ENCODE data around the gene STX4.

Gene STX4

GRCh38 chr16:31082368-31083045 is 49.1 kb downstream of the STX4 start:
- Histone ChIP-seq H3K27me3 (ENCODE audit: low read depth, low read length) (no peaks in the 10 kb centered on the region), H3K27ac (ENCODE audit: low read length) (no peak overlapping the region), H3K9me3 (ENCODE audit: control insufficient read depth in 1 of 2, low read length in 2 of 2) (no peaks in the 10 kb centered on the region), H3K4me1 (ENCODE audit: control insufficient read depth in 1 of 2, insufficient read depth in 2 of 2, low read length in 2 of 2) (peaks cover 0 to 10% of the 10 kb centered on the region in 2 donors), H3K4me3 (ENCODE audit: low read depth in 1 of 2, low read length in 2 of 2) (no peak overlapping the region), H3K36me3 (ENCODE audit: control insufficient read depth in 1 of 2, insufficient read depth in 2 of 2, low read length in 2 of 2) (peaks cover 21 to 85% of the 10 kb centered on the region in 2 donors)

- H3K4me3 ChIP-seq (ENCODE audit: low read depth in 1 of 2, low read length in 2 of 2): no peak overlapping the region
- H3K36me3 ChIP-seq (ENCODE audit: control insufficient read depth in 1 of 2, insufficient read depth in 2 of 2, low read length in 2 of 2): peaks cover 19 to 81% of the 10 kb centered on the region in 2 donors
- peaks cover 0 to 10% of the 10 kb centered on the region in 2 donors for H3K4me1 ChIP-seq (ENCODE audit: control insufficient read depth in 1 of 2, insufficient read depth in 2 of 2, low read length in 2 of 2)
- H3K27ac ChIP-seq (ENCODE audit: low read length): no peak overlapping the region
- no peaks in the 10 kb centered on the region for H3K9me3 ChIP-seq (ENCODE audit: control insufficient read depth in 1 of 2, low read length in 2 of 2)
- H3K27me3 ChIP-seq (ENCODE audit: low read depth, low read length): no peaks in the 10 kb centered on the region
These were observed 49.7 kb downstream of the STX4 start for GRCh38 chr16:31083081-31083480.

- no peaks in the 10 kb centered on the region for H3K9me3 ChIP-seq (ENCODE audit: control insufficient read depth in 1 of 2, low read length in 2 of 2)
- H3K4me1 ChIP-seq (ENCODE audit: control insufficient read depth in 1 of 2, insufficient read depth in 2 of 2, low read length in 2 of 2): peaks cover 0 to 10% of the 10 kb centered on the region in 2 donors
- H3K36me3 ChIP-seq (ENCODE audit: control insufficient read depth in 1 of 2, insufficient read depth in 2 of 2, low read length in 2 of 2): peaks cover 16 to 76% of the 10 kb centered on the region in 2 donors
- no peak overlapping the region for H3K27ac ChIP-seq (ENCODE audit: low read length)
- H3K27me3 ChIP-seq (ENCODE audit: low read depth, low read length): no peaks in the 10 kb centered on the region
- H3K4me3 ChIP-seq (ENCODE audit: low read depth in 1 of 2, low read length in 2 of 2): no peak overlapping the region
These were observed 50.2 kb downstream of the STX4 start for GRCh38 chr16:31083556-31083955.

GRCh38 chr16:31083981-31084380 is 50.6 kb downstream of the STX4 start:
- H3K4me3 ChIP-seq (ENCODE audit: low read depth in 1 of 2, low read length in 2 of 2): no peak overlapping the region
- no peak overlapping the region for H3K27ac ChIP-seq (ENCODE audit: low read length)
- H3K36me3 ChIP-seq (ENCODE audit: control insufficient read depth in 1 of 2, insufficient read depth in 2 of 2, low read length in 2 of 2): peaks cover 12 to 73% of the 10 kb centered on the region in 2 donors

GRCh38 chr16:31084584-31085302 is 51.4 kb downstream of the STX4 start:
- H3K36me3 ChIP-seq (ENCODE audit: control insufficient read depth in 1 of 2, insufficient read depth in 2 of 2, low read length in 2 of 2): peaks cover 8 to 70% of the 10 kb centered on the region in 2 donors
- no peaks in the 10 kb centered on the region for H3K9me3 ChIP-seq (ENCODE audit: control insufficient read depth in 1 of 2, low read length in 2 of 2)
- H3K4me3 ChIP-seq (ENCODE audit: low read depth in 1 of 2, low read length in 2 of 2): no peak overlapping the region
- no peak overlapping the region for H3K27ac ChIP-seq (ENCODE audit: low read length)
- peaks cover 0 to 10% of the 10 kb centered on the region in 2 donors for H3K4me1 ChIP-seq (ENCODE audit: control insufficient read depth in 1 of 2, insufficient read depth in 2 of 2, low read length in 2 of 2)
- H3K27me3 ChIP-seq (ENCODE audit: low read depth, low read length): no peaks in the 10 kb centered on the region

More at GRCh38 chr16:31083981-31084380, 50.6 kb downstream of the STX4 start:
- Histone ChIP-seq H3K4me1 (ENCODE audit: control insufficient read depth in 1 of 2, insufficient read depth in 2 of 2, low read length in 2 of 2) (peaks cover 0 to 10% of the 10 kb centered on the region in 2 donors), H3K27me3 (ENCODE audit: low read depth, low read length) (no peaks in the 10 kb centered on the region), H3K9me3 (ENCODE audit: control insufficient read depth in 1 of 2, low read length in 2 of 2) (no peaks in the 10 kb centered on the region)

- H3K9me3 ChIP-seq (ENCODE audit: control insufficient read depth in 1 of 2, low read length in 2 of 2): no peaks in the 10 kb centered on the region
- peaks cover 0 to 10% of the 10 kb centered on the region in 2 donors for H3K4me1 ChIP-seq (ENCODE audit: control insufficient read depth in 1 of 2, insufficient read depth in 2 of 2, low read length in 2 of 2)
- peaks cover 8 to 65% of the 10 kb centered on the region in 2 donors for H3K36me3 ChIP-seq (ENCODE audit: control insufficient read depth in 1 of 2, insufficient read depth in 2 of 2, low read length in 2 of 2)
- H3K27ac ChIP-seq (ENCODE audit: low read length): no peak overlapping the region
- H3K27me3 ChIP-seq (ENCODE audit: low read depth, low read length): no peaks in the 10 kb centered on the region
- H3K4me3 ChIP-seq (ENCODE audit: low read depth in 1 of 2, low read length in 2 of 2): no peak overlapping the region
These were observed 52.1 kb downstream of the STX4 start for GRCh38 chr16:31085411-31085810.

- no peaks in the 10 kb centered on the region for H3K27me3 ChIP-seq (ENCODE audit: low read depth, low read length)
- H3K4me1 ChIP-seq (ENCODE audit: control insufficient read depth in 1 of 2, insufficient read depth in 2 of 2, low read length in 2 of 2): peaks cover 0 to 10% of the 10 kb centered on the region in 2 donors
- peaks cover 6 to 65% of the 10 kb centered on the region in 2 donors for H3K36me3 ChIP-seq (ENCODE audit: control insufficient read depth in 1 of 2, insufficient read depth in 2 of 2, low read length in 2 of 2)
- no peak overlapping the region for H3K27ac ChIP-seq (ENCODE audit: low read length)
- no peaks in the 10 kb centered on the region for H3K9me3 ChIP-seq (ENCODE audit: control insufficient read depth in 1 of 2, low read length in 2 of 2)
- H3K4me3 ChIP-seq (ENCODE audit: low read depth in 1 of 2, low read length in 2 of 2): no peak overlapping the region
These were observed 52.7 kb downstream of the STX4 start for GRCh38 chr16:31085873-31086628.

GRCh38 chr16:31086629-31086906 is 53.2 kb downstream of the STX4 start:
- H3K27me3 ChIP-seq (ENCODE audit: low read depth, low read length): no peaks in the 10 kb centered on the region
- H3K27ac ChIP-seq (ENCODE audit: low read length): no peak overlapping the region
- peaks cover 0 to 7% of the 10 kb centered on the region in 2 donors for H3K4me1 ChIP-seq (ENCODE audit: control insufficient read depth in 1 of 2, insufficient read depth in 2 of 2, low read length in 2 of 2)
- no peaks in the 10 kb centered on the region for H3K9me3 ChIP-seq (ENCODE audit: control insufficient read depth in 1 of 2, low read length in 2 of 2)
- no peak overlapping the region for H3K4me3 ChIP-seq (ENCODE audit: low read depth in 1 of 2, low read length in 2 of 2)
- H3K36me3 ChIP-seq (ENCODE audit: control insufficient read depth in 1 of 2, insufficient read depth in 2 of 2, low read length in 2 of 2): peaks cover 8 to 63% of the 10 kb centered on the region in 2 donors

- H3K27me3 ChIP-seq (ENCODE audit: low read depth, low read length): no peaks in the 10 kb centered on the region
- peaks cover 0 to 2% of the 10 kb centered on the region in 2 donors for H3K4me1 ChIP-seq (ENCODE audit: control insufficient read depth in 1 of 2, insufficient read depth in 2 of 2, low read length in 2 of 2)
- no peaks in the 10 kb centered on the region for H3K9me3 ChIP-seq (ENCODE audit: control insufficient read depth in 1 of 2, low read length in 2 of 2)
- no peak overlapping the region for H3K27ac ChIP-seq (ENCODE audit: low read length)
- H3K4me3 ChIP-seq (ENCODE audit: low read depth in 1 of 2, low read length in 2 of 2): no peak overlapping the region
- H3K36me3 ChIP-seq (ENCODE audit: control insufficient read depth in 1 of 2, insufficient read depth in 2 of 2, low read length in 2 of 2): peaks cover 8 to 57% of the 10 kb centered on the region in 2 donors
These were observed 54.1 kb downstream of the STX4 start for GRCh38 chr16:31087481-31087880.

- peaks cover 0 to under 1% of the 10 kb centered on the region in 2 donors for H3K4me1 ChIP-seq (ENCODE audit: control insufficient read depth in 1 of 2, insufficient read depth in 2 of 2, low read length in 2 of 2)
- H3K27me3 ChIP-seq (ENCODE audit: low read depth, low read length): no peaks in the 10 kb centered on the region
- H3K36me3 ChIP-seq (ENCODE audit: control insufficient read depth in 1 of 2, insufficient read depth in 2 of 2, low read length in 2 of 2): peaks cover 8 to 52% of the 10 kb centered on the region in 2 donors
- H3K4me3 ChIP-seq (ENCODE audit: low read depth in 1 of 2, low read length in 2 of 2): no peak overlapping the region
- no peaks in the 10 kb centered on the region for H3K9me3 ChIP-seq (ENCODE audit: control insufficient read depth in 1 of 2, low read length in 2 of 2)
- no peak overlapping the region for H3K27ac ChIP-seq (ENCODE audit: low read length)
These were observed 54.6 kb downstream of the STX4 start for GRCh38 chr16:31087971-31088370.

- Histone ChIP-seq H3K9me3 (ENCODE audit: control insufficient read depth in 1 of 2, low read length in 2 of 2) (no peaks in the 10 kb centered on the region), H3K27ac (ENCODE audit: low read length) (no peak within 1 kb of the TSS), H3K36me3 (ENCODE audit: control insufficient read depth in 1 of 2, insufficient read depth in 2 of 2, low read length in 2 of 2) (peaks cover 8 to 47% of the 10 kb centered on the region in 2 donors), H3K27me3 (ENCODE audit: low read depth, low read length) (no peaks in the 10 kb centered on the region), H3K4me1 (ENCODE audit: control insufficient read depth in 1 of 2, insufficient read depth in 2 of 2, low read length in 2 of 2) (peaks cover 0 to 6% of the 10 kb centered on the region in 2 donors), H3K4me3 (ENCODE audit: low read depth in 1 of 2, low read length in 2 of 2) (no peak within 1 kb of the TSS)
These were observed 55.3 kb downstream of the STX4 start, which contains the start of gene PRSS53 for GRCh38 chr16:31088459-31089183. PRSS53 (minus strand) TSS chr16:31088943; CDS start chr16:31088809, 134 bp downstream.

All from muscle layer of duodenum (tissue), 2 donors.